ENCODE data around the gene KLF1. TPM values are rescaled to one million over a fixed set of nuclear protein-coding genes. Genes with fewer than 3 reads are reported as not detected.

KLF1 gene
- polyA plus RNA-seq, 1 donor from 2014 or later: not detected

DNA sequence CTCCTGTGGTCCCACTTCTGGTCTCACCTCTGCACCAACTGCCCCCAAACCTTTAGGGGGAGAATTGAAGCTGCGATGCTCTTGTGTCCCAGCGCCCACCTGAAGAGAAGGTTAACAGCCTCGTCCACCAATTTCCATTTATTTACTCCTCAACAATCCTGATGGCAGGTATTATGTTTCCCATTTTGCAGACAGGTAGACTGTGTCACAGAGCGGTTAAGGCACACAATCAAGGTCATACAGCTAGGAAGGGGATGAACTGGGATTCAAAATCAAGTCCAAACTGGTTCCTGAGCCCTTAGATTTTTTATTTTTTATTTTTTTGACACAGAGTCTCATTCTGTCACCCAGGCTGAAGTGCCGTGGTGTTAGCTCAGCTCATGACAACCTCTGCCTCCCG lies 11.9 kb downstream of the KLF1 start:
- Histone ChIP-seq H3K79me2 (replicated peaks; ENCODE audit: insufficient read depth, low read length) (no peaks in the 10 kb centered on the region), H3K9me3 (ENCODE audit: low read length) (no peaks in the 10 kb centered on the region), H3K27me3 (ENCODE audit: insufficient read depth, low read depth, low read length) (no peaks in the 10 kb centered on the region), H3K9ac (ENCODE audit: low read length) (no peak overlapping the region), H2AFZ (ENCODE audit: low read depth, low read length) (no peak overlapping the region), H3K27ac (ENCODE audit: low read length) (no peak overlapping the region), H3K4me3 (ENCODE audit: low read length) (no peak overlapping the region), H3F3A (ENCODE audit: insufficient read depth, low read length, poor library complexity, severe bottlenecking) (no peaks in the 10 kb centered on the region), H4K20me1 (ENCODE audit: insufficient read depth) (no peaks in the 10 kb centered on the region), H3K9me2 (ENCODE audit: insufficient read depth, low read length) (no peaks in the 10 kb centered on the region), H3K36me3 (ENCODE audit: insufficient read depth, low read length) (peaks cover 6% of the 10 kb centered on the region), H3K4me2 (ENCODE audit: low read length) (no peak overlapping the region)
- no peak for TF ChIP-seq RAD21 (conservative IDR thresholded peaks at IDR 0.05)
- TF ChIP-seq, protein P1, sequence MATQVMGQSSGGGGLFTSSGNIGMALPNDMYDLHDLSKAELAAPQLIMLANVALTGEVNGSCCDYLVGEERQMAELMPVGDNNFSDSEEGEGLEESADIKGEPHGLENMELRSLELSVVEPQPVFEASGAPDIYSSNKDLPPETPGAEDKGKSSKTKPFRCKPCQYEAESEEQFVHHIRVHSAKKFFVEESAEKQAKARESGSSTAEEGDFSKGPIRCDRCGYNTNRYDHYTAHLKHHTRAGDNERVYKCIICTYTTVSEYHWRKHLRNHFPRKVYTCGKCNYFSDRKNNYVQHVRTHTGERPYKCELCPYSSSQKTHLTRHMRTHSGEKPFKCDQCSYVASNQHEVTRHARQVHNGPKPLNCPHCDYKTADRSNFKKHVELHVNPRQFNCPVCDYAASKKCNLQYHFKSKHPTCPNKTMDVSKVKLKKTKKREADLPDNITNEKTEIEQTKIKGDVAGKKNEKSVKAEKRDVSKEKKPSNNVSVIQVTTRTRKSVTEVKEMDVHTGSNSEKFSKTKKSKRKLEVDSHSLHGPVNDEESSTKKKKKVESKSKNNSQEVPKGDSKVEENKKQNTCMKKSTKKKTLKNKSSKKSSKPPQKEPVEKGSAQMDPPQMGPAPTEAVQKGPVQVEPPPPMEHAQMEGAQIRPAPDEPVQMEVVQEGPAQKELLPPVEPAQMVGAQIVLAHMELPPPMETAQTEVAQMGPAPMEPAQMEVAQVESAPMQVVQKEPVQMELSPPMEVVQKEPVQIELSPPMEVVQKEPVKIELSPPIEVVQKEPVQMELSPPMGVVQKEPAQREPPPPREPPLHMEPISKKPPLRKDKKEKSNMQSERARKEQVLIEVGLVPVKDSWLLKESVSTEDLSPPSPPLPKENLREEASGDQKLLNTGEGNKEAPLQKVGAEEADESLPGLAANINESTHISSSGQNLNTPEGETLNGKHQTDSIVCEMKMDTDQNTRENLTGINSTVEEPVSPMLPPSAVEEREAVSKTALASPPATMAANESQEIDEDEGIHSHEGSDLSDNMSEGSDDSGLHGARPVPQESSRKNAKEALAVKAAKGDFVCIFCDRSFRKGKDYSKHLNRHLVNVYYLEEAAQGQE (IDR thresholded peaks at IDR 0.05; ENCODE audit: borderline replicate concordance): no peak
- no peak for TF ChIP-seq MXI1 (conservative IDR thresholded peaks at IDR 0.05; ENCODE audit: poor library complexity, severe bottlenecking)
- no peak for TF ChIP-seq EZH2 (IDR thresholded peaks at IDR 0.05; ENCODE audit: borderline replicate concordance, insufficient read depth, low read length, poor library complexity, severe bottlenecking)
- TF ChIP-seq EP300 (conservative IDR thresholded peaks at IDR 0.05; ENCODE audit: poor library complexity, severe bottlenecking): no peak
- TF ChIP-seq TAF1 (IDR thresholded peaks at IDR 0.05; ENCODE audit: low read depth): no peak
- no peak for TF ChIP-seq POLR2AphosphoS5 (IDR thresholded peaks at IDR 0.05)
- TF ChIP-seq, protein P2, sequence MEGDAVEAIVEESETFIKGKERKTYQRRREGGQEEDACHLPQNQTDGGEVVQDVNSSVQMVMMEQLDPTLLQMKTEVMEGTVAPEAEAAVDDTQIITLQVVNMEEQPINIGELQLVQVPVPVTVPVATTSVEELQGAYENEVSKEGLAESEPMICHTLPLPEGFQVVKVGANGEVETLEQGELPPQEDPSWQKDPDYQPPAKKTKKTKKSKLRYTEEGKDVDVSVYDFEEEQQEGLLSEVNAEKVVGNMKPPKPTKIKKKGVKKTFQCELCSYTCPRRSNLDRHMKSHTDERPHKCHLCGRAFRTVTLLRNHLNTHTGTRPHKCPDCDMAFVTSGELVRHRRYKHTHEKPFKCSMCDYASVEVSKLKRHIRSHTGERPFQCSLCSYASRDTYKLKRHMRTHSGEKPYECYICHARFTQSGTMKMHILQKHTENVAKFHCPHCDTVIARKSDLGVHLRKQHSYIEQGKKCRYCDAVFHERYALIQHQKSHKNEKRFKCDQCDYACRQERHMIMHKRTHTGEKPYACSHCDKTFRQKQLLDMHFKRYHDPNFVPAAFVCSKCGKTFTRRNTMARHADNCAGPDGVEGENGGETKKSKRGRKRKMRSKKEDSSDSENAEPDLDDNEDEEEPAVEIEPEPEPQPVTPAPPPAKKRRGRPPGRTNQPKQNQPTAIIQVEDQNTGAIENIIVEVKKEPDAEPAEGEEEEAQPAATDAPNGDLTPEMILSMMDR (IDR thresholded peaks at IDR 0.05; ENCODE audit: poor library complexity, severe bottlenecking): no peak
- no peak for TF ChIP-seq SMC3 (conservative IDR thresholded peaks at IDR 0.05; ENCODE audit: poor library complexity)

DNA sequence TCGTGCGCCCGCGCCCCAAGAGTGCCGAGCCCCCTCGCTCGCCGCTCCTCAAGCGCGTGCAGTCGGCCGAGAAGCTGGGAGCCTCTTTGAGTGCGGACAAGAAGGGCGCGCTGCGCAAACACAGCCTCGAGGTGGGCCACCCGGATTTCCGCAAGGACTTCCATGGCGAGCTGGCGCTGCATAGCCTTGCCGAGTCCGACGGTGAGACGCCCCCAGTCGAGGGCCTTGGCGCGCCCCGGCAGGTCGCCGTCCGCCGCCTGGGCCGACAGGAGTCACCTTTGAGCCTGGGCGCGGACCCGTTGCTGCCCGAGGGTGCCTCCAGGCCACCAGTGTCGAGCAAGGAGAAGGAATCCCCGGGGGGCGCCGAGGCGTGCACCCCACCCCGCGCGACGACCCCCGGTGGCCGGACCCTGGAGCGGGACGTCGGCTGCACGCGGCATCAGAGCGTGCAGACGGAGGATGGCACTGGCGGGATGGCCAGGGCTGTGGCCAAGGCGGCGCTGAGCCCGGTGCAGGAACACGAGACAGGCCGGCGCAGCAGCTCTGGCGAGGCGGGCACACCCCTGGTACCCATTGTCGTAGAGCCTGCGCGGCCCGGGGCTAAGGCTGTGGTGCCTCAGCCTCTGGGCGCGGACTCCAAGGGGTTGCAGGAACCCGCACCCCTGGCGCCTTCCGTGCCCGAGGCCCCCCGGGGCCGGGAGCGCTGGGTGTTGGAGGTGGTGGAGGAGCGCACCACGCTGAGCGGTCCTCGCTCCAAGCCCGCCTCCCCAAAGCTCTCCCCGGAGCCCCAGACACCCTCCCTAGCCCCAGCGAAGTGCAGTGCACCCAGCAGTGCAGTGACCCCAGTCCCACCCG lies 12.9 kb downstream of the KLF1 start:
- H2AFZ ChIP-seq (ENCODE audit: low read depth, low read length): no peak overlapping the region
- no peaks in the 10 kb centered on the region for H3K27me3 ChIP-seq (ENCODE audit: insufficient read depth, low read depth, low read length)
- H3K36me3 ChIP-seq (ENCODE audit: insufficient read depth, low read length): peaks cover 6% of the 10 kb centered on the region
- H3K4me2 ChIP-seq (ENCODE audit: low read length): no peak overlapping the region
- no peak overlapping the region for H3K9ac ChIP-seq (ENCODE audit: low read length)
- no peaks in the 10 kb centered on the region for H3K79me2 ChIP-seq (replicated peaks; ENCODE audit: insufficient read depth, low read length)
- H3K27ac ChIP-seq (ENCODE audit: low read length): no peak overlapping the region
- H3K4me3 ChIP-seq (ENCODE audit: low read length): no peak overlapping the region
- H3K9me3 ChIP-seq (ENCODE audit: low read length): no peaks in the 10 kb centered on the region
- H3K9me2 ChIP-seq (ENCODE audit: insufficient read depth, low read length): no peaks in the 10 kb centered on the region
- TF ChIP-seq POLR2AphosphoS5 (IDR thresholded peaks at IDR 0.05): no peak
- TF ChIP-seq RAD21 (conservative IDR thresholded peaks at IDR 0.05): no peak
- TF ChIP-seq SMC3 (conservative IDR thresholded peaks at IDR 0.05; ENCODE audit: poor library complexity): no peak
- TF ChIP-seq, protein P1 (IDR thresholded peaks at IDR 0.05; ENCODE audit: borderline replicate concordance): no peak
- TF ChIP-seq EZH2 (IDR thresholded peaks at IDR 0.05; ENCODE audit: borderline replicate concordance, insufficient read depth, low read length, poor library complexity, severe bottlenecking): no peak
- no peak for TF ChIP-seq MXI1 (conservative IDR thresholded peaks at IDR 0.05; ENCODE audit: poor library complexity, severe bottlenecking)
- no peak for TF ChIP-seq TAF1 (IDR thresholded peaks at IDR 0.05; ENCODE audit: low read depth)
- no peak for TF ChIP-seq EP300 (conservative IDR thresholded peaks at IDR 0.05; ENCODE audit: poor library complexity, severe bottlenecking)
- TF ChIP-seq, protein P2 (IDR thresholded peaks at IDR 0.05; ENCODE audit: poor library complexity, severe bottlenecking): no peak
- no peaks in the 10 kb centered on the region for H4K20me1 ChIP-seq (ENCODE audit: insufficient read depth)
- H3F3A ChIP-seq (ENCODE audit: insufficient read depth, low read length, poor library complexity, severe bottlenecking): no peaks in the 10 kb centered on the region
